Kidney (tissue), 14 donors: Measurements from ENCODE around the gene CPNE7. TPM values are rescaled to one million over a fixed set of nuclear protein-coding genes. Genes with fewer than 3 reads are reported as not detected.

Experiments
- DNase-seq, 5 donors: peaks; one replicate each; pipeline ENCODE4 v3.0.0-alpha.2; 2013 to 2020
- FAIRE-seq: peaks from 2 replicates; lab custom pipeline; 2012; peaks lifted over from hg19 to GRCh38; lab: Jason Lieb, UNC
- H3K27ac ChIP-seq, 2 donors: one replicate each; pipeline ENCODE4 v1.7.0; 2013; ENCODE audit warnings: low read depth in 2 of 2, low read length in 2 of 2, inconsistent platforms in 1 of 2
- H3K27me3 ChIP-seq: one replicate; pipeline ENCODE4 v1.7.1; 2013; ENCODE audit warnings: low read length, inconsistent platforms; ENCODE audit not compliant: control insufficient read depth, insufficient read depth
- H3K36me3 ChIP-seq, 3 donors: one replicate each; pipeline versions ENCODE4 v1.7.0 to v1.7.1; 2013; ENCODE audit warnings: low read length in 3 of 3, control low read depth in 1 of 3, inconsistent platforms in 1 of 3; ENCODE audit not compliant: insufficient read depth in 3 of 3, control insufficient read depth in 2 of 3
- H3K4me1 ChIP-seq, 3 donors: one replicate each; pipeline versions ENCODE4 v1.7.0 to v1.7.1; 2013; ENCODE audit warnings: low read length in 3 of 3, inconsistent platforms in 1 of 3, low read depth in 1 of 3; ENCODE audit not compliant: control insufficient read depth in 2 of 3, insufficient read depth in 2 of 3
- H3K4me3 ChIP-seq, 3 donors: one replicate each; pipeline versions ENCODE4 v1.7.0 to v1.8.1; 2013; ENCODE audit warnings: low read length in 3 of 3, control low read depth in 1 of 3, inconsistent platforms in 1 of 3
- H3K9ac ChIP-seq, 3 donors: one replicate each; pipeline versions ENCODE4 v1.7.0 to v1.7.1; 2013; ENCODE audit warnings: low read length in 3 of 3, control low read depth in 1 of 3, inconsistent platforms in 1 of 3
- H3K9me3 ChIP-seq, 3 donors: one replicate each; pipeline versions ENCODE4 v1.7.0 to v1.7.1; 2013; ENCODE audit warnings: low read length in 3 of 3, control low read depth in 1 of 3, inconsistent platforms in 1 of 3; ENCODE audit not compliant: control insufficient read depth in 2 of 3, insufficient read depth in 1 of 3
- CTCF ChIP-seq: IDR thresholded peaks from 3 replicates; pipeline ENCODE4 v1.5.1; 2012; ENCODE audit warnings: mild to moderate bottlenecking, moderate library complexity, borderline replicate concordance; ENCODE audit not compliant: insufficient read depth; ENCODE audit errors: extremely low read depth
- intact Hi-C: fragments of 100-400 bp; cut with DNase I; formaldehyde crosslinking; loops from one replicate; pipeline ENCODE4 v1.11.1; 2022
- polyA plus RNA-seq: library from polyadenylated mRNA; stranded (reverse); fragments of 350-450 nt; fragmentation: Illumina TruSeq; extraction: RNeasy Lipid Tissue Mini Kit (QIAGEN cat#74804); gene quantifications from one replicate; pipeline ENCODE4 v1.2.3, GENCODE V29; 2014; ENCODE audit warnings: low read depth, low replicate concordance; ENCODE audit not compliant: insufficient read depth
- total RNA-seq: library from RNA; stranded (reverse); fragmentation: NEBNext Ultra II Directional; extraction: Animal tissue kit (Norgen Biotek cat#: 25700); gene quantifications from one replicate; pipeline ENCODE4 v1.2.1, GENCODE V29; 2021
- donor health status: control.
- donor health status: control.
- donor health status: control.
- donor health status: control.
- donor health status: control.
- donor health status: DM: yes; HTN: yes; CAD: no.
- donor health status: Normal renal cell carcinoma (clear cell type).

CPNE7 gene
- total and polyA plus RNA-seq, 2 donors from 2014 or later = 1.5 to 13.7 TPM

GRCh38 chr16:89565256-89565505 lies 10.4 kb upstream of the CPNE7 start:
- H3K9ac ChIP-seq = no peak overlapping the region
- H3K27ac ChIP-seq = peak overlapping the region in 1 of 2 donors; percentile 41
- H3K27me3 ChIP-seq = no peaks in the 10 kb centered on the region
- H3K4me3 ChIP-seq = no peak overlapping the region
- no peak for TF ChIP-seq CTCF
- H3K4me1 ChIP-seq = peaks cover 6 to 26% (median 14%) of the 10 kb centered on the region in 3 donors
- FAIRE-seq (no peak), DNase-seq (no peak)
- intact Hi-C loops = no loop called here
- H3K9me3 ChIP-seq = no peaks in the 10 kb centered on the region
- H3K36me3 ChIP-seq = peaks cover 13 to 33% (median 24%) of the 10 kb centered on the region in 3 donors

DNA sequence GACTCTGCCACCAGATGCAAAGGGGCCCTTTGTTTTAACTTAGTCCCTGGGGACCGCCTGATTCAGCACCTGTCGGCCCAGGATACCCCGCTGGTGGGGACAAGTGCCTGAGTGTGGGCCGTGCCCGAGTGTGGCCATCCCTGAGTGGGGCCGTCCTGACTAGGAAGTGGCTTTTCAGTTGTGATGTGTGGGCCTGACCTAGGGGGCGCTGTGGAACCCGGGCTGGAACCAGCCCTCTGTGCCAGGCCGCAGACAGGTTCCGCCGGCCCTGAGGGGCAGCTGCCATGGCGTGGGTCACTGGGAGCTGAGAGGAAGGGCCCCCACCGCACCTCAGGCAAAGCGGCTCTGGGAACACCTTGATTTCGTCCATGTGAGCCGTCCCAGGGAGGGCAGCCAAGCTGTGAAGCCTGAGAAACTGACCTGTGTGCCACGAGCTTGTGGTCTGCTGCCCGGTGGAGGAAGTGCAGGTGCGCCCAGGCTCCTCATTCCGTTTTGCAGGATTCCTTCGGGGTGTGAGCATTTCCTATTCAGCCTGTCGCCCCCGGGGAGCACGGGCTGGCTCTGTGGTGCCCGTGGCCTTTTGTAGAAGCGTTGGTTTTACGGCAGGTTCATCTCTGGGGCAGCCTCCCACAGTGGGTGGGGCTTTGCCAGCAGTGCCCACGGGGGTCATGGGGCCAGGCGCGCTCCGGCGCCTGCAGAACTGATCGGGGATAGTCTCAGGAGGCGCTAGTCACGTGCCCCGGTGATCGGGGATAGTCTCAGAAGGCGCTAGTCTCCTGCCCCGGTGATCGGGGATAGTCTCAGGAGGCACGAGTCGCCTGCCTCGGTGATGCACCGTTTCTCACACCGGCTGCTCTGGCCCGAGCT lies 9.8 kb upstream of the CPNE7 start:
- no peak overlapping the region for H3K9ac ChIP-seq
- peak; percentile 58 for TF ChIP-seq CTCF
- H3K4me3 ChIP-seq = peak overlapping the region in 1 of 3 donors; percentile 17
- DNase-seq = peak; percentile 64 to 82 (median 66)
- H3K36me3 ChIP-seq = peaks cover 13 to 33% (median 24%) of the 10 kb centered on the region in 3 donors
- H3K27me3 ChIP-seq = no peaks in the 10 kb centered on the region
- peak overlapping the region; percentile 17 to 41 for H3K27ac ChIP-seq
- FAIRE-seq = no peak
- intact Hi-C loops = no loop called here
- H3K4me1 ChIP-seq = peaks cover 6 to 26% (median 14%) of the 10 kb centered on the region in 3 donors
- no peaks in the 10 kb centered on the region for H3K9me3 ChIP-seq

DNA sequence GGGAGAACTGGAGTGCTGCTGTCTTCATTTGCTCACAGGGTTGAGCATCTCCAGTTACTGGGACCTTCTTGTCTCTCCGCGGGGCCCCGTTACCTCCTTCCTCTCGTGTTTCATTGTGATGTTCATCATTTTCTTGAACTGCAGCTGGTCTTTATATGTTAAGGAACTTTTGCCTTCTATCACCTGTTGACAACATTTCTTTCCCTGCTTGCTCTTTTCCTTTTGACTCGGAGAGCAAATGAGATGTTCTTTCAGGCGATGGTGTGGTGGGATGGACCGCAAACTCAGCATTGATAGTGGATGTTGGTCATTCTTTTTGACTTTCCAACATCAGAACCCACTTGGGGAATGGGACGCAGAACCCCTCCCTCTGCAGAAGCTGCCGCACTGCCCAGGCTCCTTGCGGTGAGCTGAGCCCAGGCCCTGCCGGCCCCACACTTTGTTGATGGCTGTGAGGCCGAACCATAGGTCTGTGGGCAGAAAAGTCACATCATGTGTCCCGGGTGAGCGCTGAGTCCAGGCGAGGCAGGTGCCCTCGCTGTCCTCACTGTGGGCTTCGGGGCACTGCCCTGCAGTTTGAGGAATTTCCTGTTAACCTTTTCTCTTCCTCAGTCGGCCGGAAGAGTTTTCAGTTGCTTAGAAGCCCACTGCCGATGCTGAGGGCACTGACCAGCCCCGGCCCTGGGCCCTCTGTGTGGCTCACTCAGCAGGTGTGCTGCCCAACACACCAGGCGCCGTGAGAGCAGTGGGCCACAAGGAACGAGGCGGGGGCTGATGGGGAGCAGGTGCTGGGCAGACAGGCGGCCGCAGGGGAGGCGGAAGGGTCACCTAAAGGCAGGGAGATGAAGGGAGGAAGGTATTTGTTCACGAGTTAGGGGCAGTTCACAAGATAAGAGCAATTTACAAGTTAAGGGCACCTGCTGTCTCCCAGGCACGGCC lies 7.6 kb upstream of the CPNE7 start:
- intact Hi-C loops = no loop called here
- peak in 1 of 5 donors; percentile 64 for DNase-seq
- H3K36me3 ChIP-seq = peaks cover 3 to 16% (median 12%) of the 10 kb centered on the region in 3 donors
- TF ChIP-seq CTCF = no peak
- H3K9me3 ChIP-seq = no peaks in the 10 kb centered on the region
- H3K27ac ChIP-seq = no peak overlapping the region
- no peak overlapping the region for H3K4me3 ChIP-seq
- H3K4me1 ChIP-seq = peaks cover 0 to 19% (median 13%) of the 10 kb centered on the region in 3 donors
- no peaks in the 10 kb centered on the region for H3K27me3 ChIP-seq
- no peak overlapping the region for H3K9ac ChIP-seq
- FAIRE-seq = no peak
